WI38 (cell line): ENCODE results near the gene MTERF2.

Experiments used
- H3K4me3 ChIP-seq: 2 replicates; pipeline ENCODE4 v1.5.1; 2011; ENCODE audit warnings: low read depth, mild to moderate bottlenecking, control low read depth, low read length
- TF ChIP-seq, protein P1 (sequence below): IDR thresholded peaks from 2 replicates; pipeline ENCODE4 v1.5.1; 2012; ENCODE audit warnings: low read depth, mild to moderate bottlenecking, control low read depth, low read length

MTERF2 gene, protein sequence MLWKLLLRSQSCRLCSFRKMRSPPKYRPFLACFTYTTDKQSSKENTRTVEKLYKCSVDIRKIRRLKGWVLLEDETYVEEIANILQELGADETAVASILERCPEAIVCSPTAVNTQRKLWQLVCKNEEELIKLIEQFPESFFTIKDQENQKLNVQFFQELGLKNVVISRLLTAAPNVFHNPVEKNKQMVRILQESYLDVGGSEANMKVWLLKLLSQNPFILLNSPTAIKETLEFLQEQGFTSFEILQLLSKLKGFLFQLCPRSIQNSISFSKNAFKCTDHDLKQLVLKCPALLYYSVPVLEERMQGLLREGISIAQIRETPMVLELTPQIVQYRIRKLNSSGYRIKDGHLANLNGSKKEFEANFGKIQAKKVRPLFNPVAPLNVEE

DNA sequence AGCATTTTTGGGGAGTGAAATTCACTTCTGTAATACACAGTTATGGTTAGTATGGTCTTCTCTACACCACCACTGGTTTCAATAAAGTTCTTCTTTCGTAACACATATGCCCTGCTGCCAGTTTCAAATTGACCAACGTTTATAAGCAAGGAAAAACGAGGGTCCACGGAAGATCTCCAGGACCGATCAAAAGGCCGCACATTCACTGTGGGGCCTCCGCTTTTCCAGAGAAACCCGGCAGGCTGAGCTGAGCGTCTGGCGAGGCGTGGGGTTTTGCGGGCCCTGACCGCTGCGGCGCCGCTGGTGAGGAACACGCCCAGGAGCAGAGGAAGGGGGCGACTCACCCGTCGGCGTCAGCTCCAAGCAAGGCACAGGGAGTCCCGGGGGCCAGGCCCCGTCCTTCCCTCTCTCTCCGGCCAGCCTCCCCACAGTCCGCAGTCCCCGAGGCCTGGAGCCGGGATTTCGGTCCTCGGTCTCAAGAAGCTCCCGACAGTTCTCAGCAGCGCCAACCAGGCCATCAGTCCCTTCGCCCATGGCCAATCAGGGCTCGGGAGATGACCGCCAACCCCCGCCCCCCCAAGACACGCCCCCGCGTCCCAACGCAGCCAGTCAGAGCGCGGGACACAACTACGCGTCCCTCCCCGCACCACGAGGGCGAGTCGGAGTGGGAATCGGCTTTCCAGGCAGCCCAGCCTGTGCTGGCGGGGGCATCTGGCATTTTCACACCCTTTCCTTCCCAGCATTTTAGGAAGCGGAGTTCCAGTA, at the start of gene MTERF2:
MTERF2 (minus strand) TSS at position 522 of the 765 bp plus-strand sequence. CDS start 8,432 bp downstream, outside the sequence.
- TF ChIP-seq, protein P1, sequence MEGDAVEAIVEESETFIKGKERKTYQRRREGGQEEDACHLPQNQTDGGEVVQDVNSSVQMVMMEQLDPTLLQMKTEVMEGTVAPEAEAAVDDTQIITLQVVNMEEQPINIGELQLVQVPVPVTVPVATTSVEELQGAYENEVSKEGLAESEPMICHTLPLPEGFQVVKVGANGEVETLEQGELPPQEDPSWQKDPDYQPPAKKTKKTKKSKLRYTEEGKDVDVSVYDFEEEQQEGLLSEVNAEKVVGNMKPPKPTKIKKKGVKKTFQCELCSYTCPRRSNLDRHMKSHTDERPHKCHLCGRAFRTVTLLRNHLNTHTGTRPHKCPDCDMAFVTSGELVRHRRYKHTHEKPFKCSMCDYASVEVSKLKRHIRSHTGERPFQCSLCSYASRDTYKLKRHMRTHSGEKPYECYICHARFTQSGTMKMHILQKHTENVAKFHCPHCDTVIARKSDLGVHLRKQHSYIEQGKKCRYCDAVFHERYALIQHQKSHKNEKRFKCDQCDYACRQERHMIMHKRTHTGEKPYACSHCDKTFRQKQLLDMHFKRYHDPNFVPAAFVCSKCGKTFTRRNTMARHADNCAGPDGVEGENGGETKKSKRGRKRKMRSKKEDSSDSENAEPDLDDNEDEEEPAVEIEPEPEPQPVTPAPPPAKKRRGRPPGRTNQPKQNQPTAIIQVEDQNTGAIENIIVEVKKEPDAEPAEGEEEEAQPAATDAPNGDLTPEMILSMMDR, result no peak
- H3K4me3 ChIP-seq, result peak within 1 kb of the TSS; percentile 75

DNA sequence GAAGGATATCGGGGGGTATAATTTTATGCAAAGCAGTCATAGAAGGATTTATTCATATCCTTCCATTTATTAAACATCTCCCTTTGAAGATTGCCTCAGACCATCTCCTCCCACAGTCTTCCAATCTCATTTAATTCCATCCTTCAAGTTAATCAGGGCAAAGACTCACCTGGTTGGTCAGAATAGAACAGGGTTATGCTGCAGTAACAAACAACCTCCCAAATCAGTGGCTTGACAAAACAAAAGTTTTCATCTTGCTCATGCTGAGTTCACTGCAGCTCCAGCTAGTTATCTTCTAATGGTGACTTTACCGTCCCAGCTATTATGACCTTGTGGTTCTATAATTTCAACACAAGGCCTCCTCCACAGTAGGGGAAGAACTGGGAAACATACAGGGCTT, 48.8 kb upstream of the MTERF2 start:
- no peak overlapping the region for H3K4me3 ChIP-seq
- TF ChIP-seq, protein P1, result no peak

DNA sequence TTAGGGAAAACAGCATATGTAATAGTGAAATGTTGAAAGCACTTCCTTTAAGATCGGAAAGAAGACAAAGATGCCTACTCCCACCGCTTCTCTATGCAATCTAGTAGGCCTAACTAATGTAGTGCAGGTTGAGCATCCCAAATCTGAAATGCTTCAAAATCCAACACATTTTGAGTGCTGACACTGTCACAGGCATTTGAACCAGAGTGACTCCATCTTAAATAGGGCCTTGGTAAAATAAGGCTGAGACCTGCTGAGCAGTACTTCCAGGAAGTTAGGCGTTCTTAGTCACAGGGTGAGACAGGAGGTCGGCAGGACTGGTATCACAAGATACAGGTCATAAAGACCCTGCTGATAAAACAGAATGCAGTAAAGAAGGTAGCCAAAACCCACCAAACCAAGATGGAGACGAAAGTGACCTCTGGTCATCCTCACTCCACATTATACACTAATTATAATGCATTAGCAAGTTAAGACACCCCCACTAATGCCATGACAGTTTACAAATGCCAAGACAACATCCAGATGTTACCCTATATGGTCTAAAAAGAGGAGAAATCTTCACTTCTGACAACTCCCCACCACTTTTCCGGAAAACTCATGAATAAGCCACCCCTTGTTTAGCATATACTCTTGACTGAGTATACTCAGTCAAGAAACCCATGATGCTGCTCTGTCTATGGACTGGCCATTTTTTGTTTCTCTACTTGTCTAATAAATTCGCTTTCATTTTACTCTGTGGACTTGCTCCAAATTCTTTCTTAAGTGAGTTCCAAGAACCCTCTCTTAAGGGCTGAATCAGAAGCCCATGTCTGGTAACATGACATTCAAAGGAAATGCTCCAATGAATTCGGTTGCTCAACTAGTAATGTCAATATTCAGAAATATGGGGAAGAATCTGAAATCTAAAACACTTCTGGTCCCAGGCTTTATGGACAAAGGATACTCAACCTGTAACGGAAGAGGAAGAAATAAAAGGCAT, 47.1 kb upstream of the MTERF2 start:
- TF ChIP-seq, protein P1, result no peak
- no peak overlapping the region for H3K4me3 ChIP-seq

DNA sequence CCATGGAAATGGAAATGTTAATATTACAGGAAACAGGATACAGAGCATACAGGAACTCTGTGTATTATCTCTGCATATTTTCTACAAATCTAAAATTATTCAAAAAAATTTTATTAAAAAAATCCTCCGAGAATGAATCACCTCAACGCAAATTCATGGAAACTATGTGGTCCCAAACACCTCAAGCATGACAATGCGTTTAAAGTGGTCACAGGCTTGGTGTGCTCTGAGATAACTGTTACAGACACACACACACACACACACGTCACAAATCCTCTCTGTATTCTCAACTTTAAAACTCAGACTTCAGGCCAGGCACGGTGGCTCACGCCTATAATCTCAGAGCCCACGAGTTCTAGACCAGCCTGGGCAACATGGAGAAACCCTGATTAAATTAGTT, 45.3 kb upstream of the MTERF2 start:
- TF ChIP-seq, protein P1, result no peak
- no peak overlapping the region for H3K4me3 ChIP-seq

DNA sequence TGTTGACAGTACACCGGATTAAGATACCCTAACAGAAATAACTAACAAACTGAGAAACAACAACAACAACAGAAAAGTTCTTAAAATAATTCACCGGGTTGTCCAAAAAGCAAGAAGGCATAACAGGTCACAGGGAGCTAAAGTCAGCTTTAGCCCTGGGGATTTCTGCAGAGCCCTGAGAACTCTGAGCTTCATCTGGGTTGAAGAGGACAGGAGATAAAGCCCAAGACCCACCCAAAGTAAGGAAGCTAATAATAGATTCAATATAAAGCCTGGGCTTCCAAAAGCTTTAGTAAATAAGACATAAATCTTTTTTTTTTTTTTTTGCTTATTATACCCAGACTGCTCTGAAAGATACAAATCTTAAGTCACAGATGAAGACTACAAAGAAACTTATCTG, 44.1 kb upstream of the MTERF2 start:
- TF ChIP-seq, protein P1, result no peak
- H3K4me3 ChIP-seq, result no peak overlapping the region

DNA sequence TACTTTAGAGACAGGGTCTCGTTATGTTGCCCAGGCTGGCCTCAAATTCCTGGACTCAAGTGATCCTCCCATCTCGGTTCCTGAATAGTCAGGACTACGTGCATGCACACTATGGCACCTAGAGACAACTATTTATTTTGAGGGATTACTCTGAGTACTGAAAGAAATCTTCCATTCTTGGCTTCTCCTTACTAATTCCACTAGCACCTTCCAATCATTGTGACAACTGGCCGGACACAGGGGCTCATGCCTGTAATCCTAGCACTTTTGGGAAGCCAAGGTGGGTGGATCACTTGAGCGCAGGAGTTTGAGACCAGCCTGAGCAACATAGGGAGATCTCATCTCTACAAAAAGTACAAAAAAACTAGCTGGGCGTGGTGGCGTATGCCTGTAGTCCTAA, 42.1 kb upstream of the MTERF2 start:
- TF ChIP-seq, protein P1, result no peak
- H3K4me3 ChIP-seq, result no peak overlapping the region
